ENCODE results near the gene VPS72. TPM values are rescaled to one million over a fixed set of nuclear protein-coding genes. Genes with fewer than 3 reads are reported as not detected.
"Not testable (repeated sequence)": the region's sequence is repeated elsewhere in the genome, so short reads cannot be mapped to it uniquely, and the experiment has no call there.

Gene VPS72
- total and polyA plus RNA-seq, 12 donors, result 24.8 to 47.2 (median 38.8) TPM

- intact Hi-C loops (cut with DNase I), result no loop called here
- no peak overlapping the region for H3K4me3 ChIP-seq
- H3K27ac ChIP-seq, result no peak overlapping the region
- H3K36me3 ChIP-seq, result peaks cover 0 to 78% (median 22%) of the 10 kb centered on the region in 9 donors
- no peak for ATAC-seq
- no peak for TF ChIP-seq CTCF (IDR thresholded peaks at IDR 0.05)
- peaks cover 0 to 24% (median 15%) of the 10 kb centered on the region in 9 donors for H3K4me1 ChIP-seq
- no peaks in the 10 kb centered on the region for H3K9me3 ChIP-seq
- H3K27me3 ChIP-seq, result no peaks in the 10 kb centered on the region
- no peak for DNase-seq
- 84 to 88% methylated on average over 15 of the region's 15 CpGs for WGBS, 2 donors
These were observed 22.1 kb upstream of the VPS72 start for GRCh38 chr1:151211972-151212705.

- TF ChIP-seq CTCF (IDR thresholded peaks at IDR 0.05), result no peak
- Histone ChIP-seq H3K4me1 (peaks cover 0 to 34% (median 19%) of the 10 kb centered on the region in 9 donors), H3K36me3 (peaks cover 0 to 86% (median 19%) of the 10 kb centered on the region in 9 donors), H3K27ac (no peak overlapping the region), H3K27me3 (no peaks in the 10 kb centered on the region), H3K9me3 (no peaks in the 10 kb centered on the region), H3K4me3 (no peak overlapping the region)
- WGBS, 2 donors, result 88 to 96% methylated on average over 1 of the region's 1 CpG
- intact Hi-C loops (cut with DNase I), result no loop called here
- DNase-seq, result no peak
- ATAC-seq, result no peak
These were observed 20.8 kb upstream of the VPS72 start for GRCh38 chr1:151210830-151211229.

GRCh38 chr1:151205381-151205965 is 15.5 kb upstream of the VPS72 start:
- intact Hi-C loops (cut with DNase I); H3K27me3 ChIP-seq; DNase-seq; H3K4me3 ChIP-seq; ATAC-seq; H3K9me3 ChIP-seq: not testable (repeated sequence)
- Histone ChIP-seq H3K36me3 (peaks cover 0 to 80% (median 26%) of the 10 kb centered on the region in 9 donors), H3K27ac (peak overlapping the region in 1 of 10 donors; percentile 10), H3K4me1 (peaks cover 10 to 58% (median 34%) of the 10 kb centered on the region in 9 donors)
- 93 to 96% methylated on average over 12 of the region's 12 CpGs for WGBS, 2 donors

- ATAC-seq, result no peak
- no peak for DNase-seq
- peak overlapping the region in 7 of 10 donors; percentile 80 to 96 (median 92) for H3K27ac ChIP-seq
- peak overlapping the region; percentile 77 to 92 (median 82) for H3K4me3 ChIP-seq
- 13 to 25% methylated on average over 11 of the region's 11 CpGs for WGBS, 2 donors
- H3K4me1 ChIP-seq, result peaks cover 10 to 69% (median 48%) of the 10 kb centered on the region in 9 donors
- no peak for TF ChIP-seq CTCF (IDR thresholded peaks at IDR 0.05)
- intact Hi-C loops (cut with DNase I), result loop anchor here in 9 of 10 donors (5.0 to 10.0 kb wide), 5 partner anchors 42 to 205 kb away; partner anchors contain the start of genes PSMD4 (in 6 of the 9) and RFX5 (in 5 of the 9)
- H3K9me3 ChIP-seq, result no peaks in the 10 kb centered on the region
- H3K36me3 ChIP-seq, result peaks cover 0 to 32% (median 10%) of the 10 kb centered on the region in 9 donors
- H3K27me3 ChIP-seq, result no peaks in the 10 kb centered on the region
These were observed 10.0 kb upstream of the VPS72 start for GRCh38 chr1:151199873-151200581.

All from heart right ventricle (tissue), 16 donors.